HepG2 (cell line): ENCODE measurements around the gene THADA. TPM values are rescaled to one million over a fixed set of nuclear protein-coding genes. Genes with fewer than 3 reads are reported as not detected.

ENCODE experiments used
- BHLHE40 ChIP-seq: IDR thresholded peaks from 2 replicates; pipeline ENCODE4 v1.6.1; 2011; ENCODE audit warnings: low read length, improper control_type of control experiment
- CEBPZ ChIP-seq: IDR thresholded peaks from 2 replicates; pipeline ENCODE4 v1.6.1; 2012; ENCODE audit warnings: low read length, improper control_type of control experiment
- ELF1 ChIP-seq: sonication (generic); formaldehyde crosslinking; IDR thresholded peaks from 2 replicates; pipeline ENCODE4 v1.4.0; 2020; ENCODE audit warnings: missing genetic modification reagents
- GPN1 ChIP-seq: sonication (generic); formaldehyde crosslinking; IDR thresholded peaks from 2 replicates; pipeline ENCODE4 v1.5.1; 2020; ENCODE audit warnings: missing genetic modification reagents, borderline replicate concordance
- HIVEP1 ChIP-seq: sonication (generic); formaldehyde crosslinking; IDR thresholded peaks from 2 replicates; pipeline ENCODE4 v1.4.0; 2020; ENCODE audit warnings: mild to moderate bottlenecking, missing genetic modification reagents
- HMGXB3 ChIP-seq: sonication (generic); formaldehyde crosslinking; IDR thresholded peaks from 2 replicates; pipeline ENCODE4 v1.4.0; 2020; ENCODE audit warnings: missing genetic modification reagents, borderline replicate concordance
- KLF13 ChIP-seq: sonication (generic); formaldehyde crosslinking; IDR thresholded peaks from 2 replicates; pipeline ENCODE4 v1.4.0; 2020; ENCODE audit warnings: mild to moderate bottlenecking, missing genetic modification reagents
- LBX2 ChIP-seq: sonication (generic); formaldehyde crosslinking; IDR thresholded peaks from 2 replicates; pipeline ENCODE4 v1.5.0; 2020; ENCODE audit warnings: missing genetic modification reagents, mild to moderate bottlenecking, borderline replicate concordance
- MLLT10 ChIP-seq: sonication (generic); formaldehyde crosslinking; IDR thresholded peaks from 2 replicates; pipeline ENCODE4 v1.4.0; 2020; ENCODE audit warnings: missing genetic modification reagents
- MXD1 ChIP-seq: sonication (generic); formaldehyde crosslinking; IDR thresholded peaks from 2 replicates; pipeline ENCODE4 v1.4.0; 2020; ENCODE audit warnings: mild to moderate bottlenecking, missing genetic modification reagents
- PAF1 ChIP-seq: IDR thresholded peaks from 2 replicates; pipeline ENCODE4 v1.6.1; 2016; ENCODE audit warnings: missing genetic modification reagents, missing compliant biosample characterization
- SP1 ChIP-seq, 2 experiments: fragments of 450-650 bp in 1 of 2; sonication (generic) in 1 of 2; formaldehyde crosslinking in 1 of 2; IDR thresholded peaks; 2 replicates each; pipeline versions ENCODE4 v1.4.0 to v1.6.1; 2016 to 2020; ENCODE audit warnings: missing genetic modification reagents in 1 of 2
- SRF ChIP-seq: IDR thresholded peaks from 2 replicates; pipeline ENCODE4 v1.6.1; 2011; ENCODE audit warnings: mild to moderate bottlenecking, low read depth, low read length, moderate library complexity
- SRSF4 ChIP-seq: fragments of 200-400 bp; formaldehyde crosslinking; IDR thresholded peaks from one replicate; pipeline ENCODE4 v1.6.1; 2018; ENCODE audit warnings: mild to moderate bottlenecking, low read depth, low read length, moderate library complexity; ENCODE audit not compliant: poor library complexity, severe bottlenecking
- SSRP1 ChIP-seq: IDR thresholded peaks from 2 replicates; pipeline ENCODE4 v1.6.1; 2016; ENCODE audit warnings: control low read depth
- TBX2 ChIP-seq: sonication (generic); formaldehyde crosslinking; IDR thresholded peaks from 2 replicates; pipeline ENCODE4 v1.5.0; 2020; ENCODE audit warnings: missing genetic modification reagents, mild to moderate bottlenecking, borderline replicate concordance
- TCF7 ChIP-seq: sonication (generic); IDR thresholded peaks from 2 replicates; pipeline ENCODE4 v1.6.1; 2016; ENCODE audit warnings: antibody characterized with exemption, low read depth
- ZBTB1 ChIP-seq: sonication (generic); formaldehyde crosslinking; IDR thresholded peaks from 2 replicates; pipeline ENCODE4 v1.4.0; 2020; ENCODE audit warnings: missing genetic modification reagents, borderline replicate concordance
- ZNF260 ChIP-seq: sonication (generic); formaldehyde crosslinking; IDR thresholded peaks from 2 replicates; pipeline ENCODE4 v1.4.0; 2020; ENCODE audit warnings: missing genetic modification reagents, low read depth, mild to moderate bottlenecking, borderline replicate concordance
- ZNF644 ChIP-seq: IDR thresholded peaks from 2 replicates; pipeline ENCODE4 v1.6.1; 2016; ENCODE audit warnings: low read depth
- ZNF749 ChIP-seq: sonication (generic); formaldehyde crosslinking; IDR thresholded peaks from 2 replicates; pipeline ENCODE4 v1.8.0; 2022; ENCODE audit warnings: mild to moderate bottlenecking, missing genetic modification reagents, moderate library complexity, borderline replicate concordance
- ZNF773 ChIP-seq: sonication (generic); formaldehyde crosslinking; IDR thresholded peaks from 2 replicates; pipeline ENCODE4 v1.4.0; 2020; ENCODE audit warnings: missing genetic modification reagents, borderline replicate concordance
- polyA plus RNA-seq, 8 experiments: library from polyadenylated mRNA; depleted of rRNA in 3 of 8; stranded (reverse) in 7 of 8; unstranded in 1 of 8; fragments of >200 nt; fragmentation: Illumina TruSeq in 4 of 8; extraction: Trizol in 4 of 8; gene quantifications; 2 replicates each; pipeline versions ENCODE4 v1.2.1 to v1.2.3, GENCODE V29; 2011 to 2016; ENCODE audit warnings: low read depth in 4 of 8, missing spikeins in 1 of 8, mixed read lengths in 1 of 8; ENCODE audit not compliant: insufficient read depth in 1 of 8
- total RNA-seq, 5 experiments: library from RNA; depleted of rRNA; stranded (reverse); fragments of >200 nt; fragmentation: Illumina TruSeq; extraction: Trizol; gene quantifications; 2 replicates each; pipeline ENCODE4 v1.2.3, GENCODE V29; 2016; ENCODE audit warnings: low read depth in 1 of 5

THADA gene
- total and polyA plus RNA-seq, 2 of the 13 experiments (the other 11 are each of a cell fraction or from before 2014, with no cell fraction given), result 12.7 to 21.7 TPM

- TF ChIP-seq HMGXB3 (0 out of 2 replicates have a peak, but pooled peaks have one; percentile 35), SP1 (IDR thresholded peaks at IDR 0.05) (no peak), SP1 (CRISPR knock-in tag; IDR thresholded peaks at IDR 0.05) (no peak), ZNF260 (CRISPR knock-in tag) (no peak), MXD1 (CRISPR knock-in tag) (no peak), ELF1 (CRISPR knock-in tag) (peak; percentile 36; the same call in 1 of the 2 replicates), ZNF749 (CRISPR knock-in tag) (no peak), ZNF773 (CRISPR knock-in tag) (no peak), SSRP1 (no peak), SRF (no peak), TBX2 (CRISPR knock-in tag) (peak; percentile 85), SRSF4 (no peak), TCF7 (peak; percentile 98), PAF1 (no peak), CEBPZ (no peak), ZNF644 (CRISPR knock-in tag) (peak; percentile 70; the same call in 1 of the 2 replicates), ZBTB1 (no peak), KLF13 (CRISPR knock-in tag) (no peak), LBX2 (CRISPR knock-in tag) (no peak), MLLT10 (CRISPR knock-in tag) (no peak), BHLHE40 (no peak), HIVEP1 (CRISPR knock-in tag) (no peak), GPN1 (CRISPR knock-in tag) (no peak)
These were observed 132.8 kb downstream of the THADA start (continued) for GRCh38 chr2:43462866-43463641.
